Smooth muscle cell (in vitro differentiated cells): ENCODE data around the gene BEND5. TPM values are rescaled to one million over a fixed set of nuclear protein-coding genes. Genes with fewer than 3 reads are reported as not detected.

Experiments used
- DNase-seq: peaks from one replicate; lab custom pipeline; 2025; ENCODE audit not compliant: unreplicated experiment; lab: John Stamatoyannopoulos, UW
- H2AFZ ChIP-seq: fragments of 200-600 bp; sonication (generic); 2 replicates; pipeline ENCODE4 v1.6.0; 2016; ENCODE audit warnings: antibody characterized with exemption, low read depth, mild to moderate bottlenecking
- H3F3A ChIP-seq: fragments of 200-600 bp; sonication (generic); 2 replicates; pipeline ENCODE4 v1.6.0; 2017; ENCODE audit warnings: antibody characterized with exemption, low read depth
- H3K27ac ChIP-seq: fragments of 200-600 bp; sonication (generic); 2 replicates; pipeline ENCODE4 v1.5.1; 2016; ENCODE audit warnings: low read depth, mild to moderate bottlenecking
- H3K27me3 ChIP-seq: fragments of 200-600 bp; sonication (generic); 2 replicates; pipeline ENCODE4 v1.6.1; 2016; ENCODE audit warnings: low read depth, mild to moderate bottlenecking
- H3K36me3 ChIP-seq: fragments of 200-600 bp; sonication (generic); 2 replicates; pipeline ENCODE4 v1.5.1; 2016; ENCODE audit warnings: low read depth
- H3K4me1 ChIP-seq: fragments of 200-600 bp; sonication (generic); 2 replicates; pipeline ENCODE4 v1.5.1; 2016; ENCODE audit warnings: low read depth
- H3K4me2 ChIP-seq: fragments of 200-600 bp; sonication (generic); 2 replicates; pipeline ENCODE4 v1.6.0; 2016; ENCODE audit warnings: mild to moderate bottlenecking
- H3K4me3 ChIP-seq: fragments of 200-600 bp; sonication (generic); 2 replicates; pipeline ENCODE4 v1.5.1; 2016; ENCODE audit warnings: mild to moderate bottlenecking
- H3K79me2 ChIP-seq: fragments of 200-600 bp; sonication (generic); 2 replicates; pipeline ENCODE4 v1.6.0; 2016; ENCODE audit warnings: low read depth, mild to moderate bottlenecking
- H3K9ac ChIP-seq: fragments of 200-600 bp; sonication (generic); 2 replicates; pipeline ENCODE4 v1.6.0; 2016; ENCODE audit warnings: low read depth
- H3K9me3 ChIP-seq: fragments of 200-600 bp; sonication (generic); replicated peaks from 2 replicates; pipeline ENCODE4 v1.5.1; 2016; ENCODE audit warnings: low read depth
- H4K20me1 ChIP-seq: fragments of 200-600 bp; sonication (generic); 2 replicates; pipeline ENCODE4 v1.6.0; 2016; ENCODE audit warnings: low read depth
- CTCF ChIP-seq: fragments of 200-600 bp; sonication (generic); IDR thresholded peaks from 2 replicates; pipeline ENCODE4 v1.5.1; 2017; ENCODE audit warnings: borderline replicate concordance, mild to moderate bottlenecking, antibody characterized with exemption; ENCODE audit not compliant: insufficient read depth, poor library complexity, severe bottlenecking
- WGBS: methylation state at CpG from one replicate; pipeline ENCODE4 v1.1.7; 2016; ENCODE audit warnings: low lambda C conversion rate; 5-methylcytosine and 5-hydroxymethylcytosine counted together
- polyA plus RNA-seq: library from polyadenylated mRNA; unstranded; fragments of >200 nt; fragmentation: Nextera tagmentation; extraction: Ambion mirVana; gene quantifications from 2 replicates; pipeline ENCODE4 v1.2.1, GENCODE V29; 2016
- total RNA-seq: library from RNA; depleted of rRNA; stranded (reverse); fragments of >200 nt; gene quantifications from 2 replicates; pipeline ENCODE4 v1.2.3, GENCODE V29; 2014

The BEND5 gene
- total RNA-seq (4.0 and 6.9 TPM in 2 replicates), polyA plus RNA-seq (7.9 and 10.7 TPM in 2 replicates)

- H3K27me3 ChIP-seq, result peaks cover 12% of the 10 kb centered on the region
- peak within 1 kb of the TSS; percentile 93 for H3K4me3 ChIP-seq
- H3K4me1 ChIP-seq, result no peaks in the 10 kb centered on the region
- H3K9ac ChIP-seq, result peak within 1 kb of the TSS; percentile 60
- H3K27ac ChIP-seq, result no peak within 1 kb of the TSS
- peak within 1 kb of the TSS; percentile 97 for H3K4me2 ChIP-seq
- under 1% methylated on average over 31 of the region's 73 CpGs for WGBS
- H2AFZ ChIP-seq, result peak within 1 kb of the TSS; percentile 97
- H3F3A ChIP-seq, result no peaks in the 10 kb centered on the region
- DNase-seq, result no peak
- H3K79me2 ChIP-seq, result no peaks in the 10 kb centered on the region
- H3K36me3 ChIP-seq, result no peaks in the 10 kb centered on the region
- no peaks in the 10 kb centered on the region for H4K20me1 ChIP-seq
- H3K9me3 ChIP-seq, result no peaks in the 10 kb centered on the region
- TF ChIP-seq CTCF, result no peak
These were observed at the start of gene BEND5 for GRCh38 chr1:48776393-48777218. Gene BEND5, minus strand, starts transcription at chr1:48776891. Its CDS starts 60 bp downstream, at chr1:48776831.

- H3K9me3 ChIP-seq, result no peaks in the 10 kb centered on the region
- peaks cover 35% of the 10 kb centered on the region for H3K27me3 ChIP-seq
- DNase-seq, result no peak
- no peaks in the 10 kb centered on the region for H3F3A ChIP-seq
- H4K20me1 ChIP-seq, result no peaks in the 10 kb centered on the region
- TF ChIP-seq CTCF, result no peak
- no peak overlapping the region for H3K27ac ChIP-seq
- H3K4me1 ChIP-seq, result no peaks in the 10 kb centered on the region
- no peaks in the 10 kb centered on the region for H3K79me2 ChIP-seq
- H3K4me3 ChIP-seq, result no peak overlapping the region
- H3K9ac ChIP-seq, result no peak overlapping the region
- H3K4me2 ChIP-seq, result no peak overlapping the region
- no peak overlapping the region for H2AFZ ChIP-seq
- H3K36me3 ChIP-seq, result no peaks in the 10 kb centered on the region
These were observed 46.5 kb upstream of the BEND5 start for GRCh38 chr1:48823168-48823567.

GRCh38 chr1:48820491-48820890 lies 43.8 kb upstream of the BEND5 start:
- Histone ChIP-seq H3K4me1 (no peaks in the 10 kb centered on the region), H3K27me3 (peaks cover 22% of the 10 kb centered on the region), H3F3A (no peaks in the 10 kb centered on the region), H3K4me2 (no peak overlapping the region), H3K4me3 (no peak overlapping the region), H3K9me3 (no peaks in the 10 kb centered on the region), H3K79me2 (no peaks in the 10 kb centered on the region), H4K20me1 (no peaks in the 10 kb centered on the region), H3K36me3 (no peaks in the 10 kb centered on the region), H3K27ac (no peak overlapping the region), H2AFZ (no peak overlapping the region), H3K9ac (no peak overlapping the region)
- no peak for TF ChIP-seq CTCF
- no peak for DNase-seq
- 94% methylated on average over 3 of the region's 3 CpGs for WGBS
